DOHH2 (cell line): ENCODE measurements around the gene RPS4Y1.

Experiments
- EZH2phosphoT487 ChIP-seq: fragments of 200-600 bp; sonication (generic); IDR thresholded peaks from 2 replicates; pipeline ENCODE4 v1.6.1; 2017; ENCODE audit warnings: borderline replicate concordance, mild to moderate bottlenecking, antibody characterized with exemption, low read length, moderate library complexity, mixed read lengths
- TF ChIP-seq, protein P1 (sequence below): fragments of 200-600 bp; sonication (generic); IDR thresholded peaks from one replicate; pipeline ENCODE4 v1.5.1; 2014; ENCODE audit warnings: antibody characterized with exemption, mild to moderate bottlenecking, low read depth, low read length; ENCODE audit not compliant: poor library complexity, severe bottlenecking

DNA sequence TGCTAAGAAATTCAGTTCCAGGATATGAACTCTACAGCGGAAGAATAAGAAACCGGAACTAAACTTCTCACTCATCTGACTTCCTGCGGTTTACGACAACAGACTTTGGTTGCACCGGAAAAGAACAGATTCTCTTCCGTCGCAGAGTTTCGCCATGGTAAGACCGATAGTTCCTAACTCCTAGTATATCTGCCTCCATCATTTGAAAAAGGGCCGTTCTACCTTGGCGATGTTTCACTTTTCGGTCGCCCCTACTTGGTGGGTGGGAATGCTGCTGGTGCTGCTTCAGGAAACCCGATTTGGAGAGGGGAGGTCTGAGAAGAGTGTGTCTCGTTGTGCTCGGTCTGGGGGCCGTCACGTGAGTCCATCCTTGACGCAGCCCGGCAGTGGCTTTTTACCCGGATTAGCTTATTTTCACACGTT, at the start of gene RPS4Y1:
- no peak for TF ChIP-seq EZH2phosphoT487
- TF ChIP-seq, protein P1, sequence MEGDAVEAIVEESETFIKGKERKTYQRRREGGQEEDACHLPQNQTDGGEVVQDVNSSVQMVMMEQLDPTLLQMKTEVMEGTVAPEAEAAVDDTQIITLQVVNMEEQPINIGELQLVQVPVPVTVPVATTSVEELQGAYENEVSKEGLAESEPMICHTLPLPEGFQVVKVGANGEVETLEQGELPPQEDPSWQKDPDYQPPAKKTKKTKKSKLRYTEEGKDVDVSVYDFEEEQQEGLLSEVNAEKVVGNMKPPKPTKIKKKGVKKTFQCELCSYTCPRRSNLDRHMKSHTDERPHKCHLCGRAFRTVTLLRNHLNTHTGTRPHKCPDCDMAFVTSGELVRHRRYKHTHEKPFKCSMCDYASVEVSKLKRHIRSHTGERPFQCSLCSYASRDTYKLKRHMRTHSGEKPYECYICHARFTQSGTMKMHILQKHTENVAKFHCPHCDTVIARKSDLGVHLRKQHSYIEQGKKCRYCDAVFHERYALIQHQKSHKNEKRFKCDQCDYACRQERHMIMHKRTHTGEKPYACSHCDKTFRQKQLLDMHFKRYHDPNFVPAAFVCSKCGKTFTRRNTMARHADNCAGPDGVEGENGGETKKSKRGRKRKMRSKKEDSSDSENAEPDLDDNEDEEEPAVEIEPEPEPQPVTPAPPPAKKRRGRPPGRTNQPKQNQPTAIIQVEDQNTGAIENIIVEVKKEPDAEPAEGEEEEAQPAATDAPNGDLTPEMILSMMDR, result no peak
